Dermis microvascular lymphatic vessel endothelial cell (primary cell): ENCODE data around the gene ARHGAP12. TPM values are rescaled to one million over a fixed set of nuclear protein-coding genes. Genes with fewer than 3 reads are reported as not detected.

Experiments used
- DNase-seq, 2 donors: peaks; one replicate each; pipeline versions ENCODE4 v3.0.0 to v3.0.0-alpha.2; 2010; ENCODE audit warnings: low read depth in 2 of 2
- total RNA-seq: library from RNA; depleted of rRNA; stranded (reverse); fragments of >200 nt; gene quantifications from 2 replicates; pipeline ENCODE4 v1.2.1, GENCODE V29; 2014

ARHGAP12 gene
- total RNA-seq, 1 donor from 2014 or later: 19.8 TPM

GRCh38 chr10:31823358-31823757 is 105.3 kb downstream of the ARHGAP12 start:
- DNase-seq: no peak

- no peak for DNase-seq
Measured at GRCh38 chr10:31822616-31823318, 105.9 kb downstream of the ARHGAP12 start.

GRCh38 chr10:31822150-31822549 is 106.5 kb downstream of the ARHGAP12 start:
- DNase-seq: no peak

GRCh38 chr10:31820778-31821369 is 107.8 kb downstream of the ARHGAP12 start:
- no peak for DNase-seq

- DNase-seq: no peak
Measured at GRCh38 chr10:31820096-31820495, 108.5 kb downstream of the ARHGAP12 start.

GRCh38 chr10:31819391-31819820 is 109.2 kb downstream of the ARHGAP12 start:
- no peak for DNase-seq

GRCh38 chr10:31816318-31816717 is 112.3 kb downstream of the ARHGAP12 start:
- no peak for DNase-seq

- peak; percentile 69 to 74 for DNase-seq
Measured at GRCh38 chr10:31808258-31809218, 120.1 kb downstream of the ARHGAP12 start.

- DNase-seq: no peak
Measured at GRCh38 chr10:31804352-31804810, 124.2 kb downstream of the ARHGAP12 start.

GRCh38 chr10:31803606-31804351 is 124.9 kb downstream of the ARHGAP12 start:
- no peak for DNase-seq

- DNase-seq: no peak
Measured at GRCh38 chr10:31799181-31799580, 129.4 kb downstream of the ARHGAP12 start.

- DNase-seq: no peak
Measured at GRCh38 chr10:31792745-31793144, 135.9 kb downstream of the ARHGAP12 start.

- DNase-seq: no peak
Measured at GRCh38 chr10:31789555-31789954, 139.1 kb downstream of the ARHGAP12 start.

GRCh38 chr10:31782701-31783100 is 145.9 kb downstream of the ARHGAP12 start:
- peak in 1 of 2 donors; percentile 48 for DNase-seq

- no peak for DNase-seq
Measured at GRCh38 chr10:31780717-31781116, 147.9 kb downstream of the ARHGAP12 start.

GRCh38 chr10:31778627-31779026 is 150.0 kb downstream of the ARHGAP12 start:
- no peak for DNase-seq

- DNase-seq: no peak
Measured at GRCh38 chr10:31776159-31776558, 152.5 kb downstream of the ARHGAP12 start.

GRCh38 chr10:31774928-31775650 is 153.5 kb downstream of the ARHGAP12 start:
- DNase-seq: no peak

- DNase-seq: no peak
Measured at GRCh38 chr10:31774299-31774900, 154.2 kb downstream of the ARHGAP12 start.

GRCh38 chr10:31773749-31774298 is 154.8 kb downstream of the ARHGAP12 start:
- DNase-seq: no peak
